OCI-LY7 (cell line): ENCODE measurements around the gene PTPRM. TPM values are rescaled to one million over a fixed set of nuclear protein-coding genes. Genes with fewer than 3 reads are reported as not detected.

ENCODE experiments used
- BruUV-seq: library from RNA; stranded (reverse); fragments of 400-500 nt; replicated peaks from 2 replicates; lab custom pipeline; 2021; lab: Mats Ljungman, UMichigan
- CTCF ChIA-PET: fragments of 300-600 bp; sonication (Branson Sonifier 250); formaldehyde crosslinking; loops from one replicate; lab custom pipeline; 2022; ENCODE audit warnings: antibody characterized with exemption; ENCODE audit not compliant: unreplicated experiment; lab: Charles Lee
- POLR2A ChIA-PET: fragments of 300-600 bp; sonication (Branson Sonifier 250); formaldehyde crosslinking; loops from one replicate; lab custom pipeline; 2022; ENCODE audit warnings: antibody characterized with exemption; lab: Charles Lee
- DNase-seq: peaks from one replicate; pipeline ENCODE4 v3.0.0-alpha.2; 2015; ENCODE audit warnings: low spot score
- H2AFZ ChIP-seq: fragments of 200-600 bp; sonication (generic), shearing (Covaris generic); 2 replicates; pipeline ENCODE4 v1.6.1; 2014; ENCODE audit warnings: mild to moderate bottlenecking, antibody characterized with exemption, low read length, moderate library complexity
- H3K27ac ChIP-seq: fragments of 200-600 bp; sonication (generic); 2 replicates; pipeline ENCODE4 v1.5.1; 2014; ENCODE audit warnings: mixed run types, low read depth, mild to moderate bottlenecking, moderate library complexity, low read length, inconsistent platforms; ENCODE audit not compliant: poor library complexity, severe bottlenecking
- H3K36me3 ChIP-seq: fragments of 200-600 bp; sonication (generic); 2 replicates; pipeline ENCODE4 v1.6.1; 2014; ENCODE audit warnings: mild to moderate bottlenecking, antibody characterized with exemption, low read length, moderate library complexity, mixed read lengths; ENCODE audit not compliant: insufficient read depth
- H3K4me1 ChIP-seq: fragments of 200-600 bp; sonication (generic); 2 replicates; pipeline ENCODE4 v1.5.1; 2014; ENCODE audit warnings: mild to moderate bottlenecking, low read length; ENCODE audit not compliant: insufficient read depth, poor library complexity, severe bottlenecking
- H3K4me2 ChIP-seq: fragments of 200-600 bp; sonication (generic); 2 replicates; pipeline ENCODE4 v1.6.1; 2014; ENCODE audit warnings: mild to moderate bottlenecking, low read length
- H3K4me3 ChIP-seq: fragments of 200-600 bp; sonication (generic); 2 replicates; pipeline ENCODE4 v1.5.1; 2014; ENCODE audit warnings: mild to moderate bottlenecking, low read depth, low read length; ENCODE audit not compliant: poor library complexity, severe bottlenecking
- H3K79me2 ChIP-seq: fragments of 200-600 bp; sonication (generic); 2 replicates; pipeline ENCODE4 v1.6.1; 2016; ENCODE audit warnings: low read depth, mild to moderate bottlenecking, low read length, moderate library complexity, mixed read lengths; ENCODE audit not compliant: insufficient read depth
- H3K9me2 ChIP-seq: fragments of 200-600 bp; sonication (generic); 2 replicates; pipeline ENCODE4 v1.6.1; 2016; ENCODE audit warnings: mild to moderate bottlenecking, low read length, mixed read lengths; ENCODE audit not compliant: insufficient read depth
- H3K9me3 ChIP-seq: fragments of 200-600 bp; sonication (generic); 2 replicates; pipeline ENCODE4 v1.6.1; 2014; ENCODE audit warnings: mild to moderate bottlenecking, mixed run types, low read length, mixed read lengths
- H4K20me1 ChIP-seq: fragments of 200-600 bp; sonication (generic); 2 replicates; pipeline ENCODE4 v1.6.1; 2014; ENCODE audit warnings: mild to moderate bottlenecking, antibody characterized with exemption, low read length, moderate library complexity, mixed read lengths; ENCODE audit not compliant: insufficient read depth
- EZH2phosphoT487 ChIP-seq: fragments of 200-600 bp; sonication (generic); IDR thresholded peaks from 2 replicates; pipeline ENCODE4 v1.6.1; 2018; ENCODE audit warnings: low read depth, borderline replicate concordance, mild to moderate bottlenecking, mixed run types, antibody characterized with exemption, low read length, moderate library complexity, mixed read lengths
- intact Hi-C: fragments of 100-400 bp; cut with micrococcal nuclease; formaldehyde crosslinking; loops from one replicate; pipeline ENCODE4 v1.10.0; 2022; ENCODE audit not compliant: unreplicated experiment
- total RNA-seq, 2 experiments: library from RNA; depleted of rRNA in 1 of 2; stranded (reverse); fragments of >200 nt in 1 of 2; shearing (Covaris generic) in 1 of 2; gene quantifications; 2 replicates each; pipeline ENCODE4 v1.2.3, GENCODE V29; 2014 to 2022
- TF ChIP-seq, protein P1 (sequence below): fragments of 200-600 bp; sonication (generic); conservative IDR thresholded peaks from 2 replicates; pipeline ENCODE4 v1.5.1; 2014; ENCODE audit warnings: mild to moderate bottlenecking, antibody characterized with exemption, low read length, moderate library complexity, mixed read lengths

Gene PTPRM
- total RNA-seq, 2 experiments from 2014 or later, result not detected

DNA sequence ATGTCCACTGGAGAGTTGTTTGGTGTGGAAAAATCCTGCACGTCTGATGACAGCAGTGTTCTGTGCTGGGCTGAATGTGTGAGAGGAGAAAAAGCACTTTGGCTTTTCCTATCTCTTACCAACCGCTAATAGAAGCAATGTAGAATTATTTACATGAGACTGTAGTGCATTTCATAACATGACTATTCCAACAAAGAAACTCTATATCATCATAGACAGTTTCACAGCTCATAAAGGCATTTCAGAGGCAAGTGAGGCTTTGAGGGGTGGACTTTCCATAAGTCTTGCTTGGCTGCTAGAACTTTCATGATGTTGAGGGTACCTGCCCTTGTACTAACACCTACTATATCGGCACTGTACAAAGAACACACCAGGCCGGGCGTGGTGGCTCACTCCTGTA is 697.0 kb downstream of the PTPRM start:
- no peaks in the 10 kb centered on the region for H3K4me1 ChIP-seq
- no peaks in the 10 kb centered on the region for H4K20me1 ChIP-seq
- intact Hi-C loops, result no loop called here
- ChIA-PET POLR2A (no interaction called here), CTCF (no interaction called here)
- no peak overlapping the region for H3K4me2 ChIP-seq
- H2AFZ ChIP-seq, result no peak overlapping the region
- H3K4me3 ChIP-seq, result no peak overlapping the region
- H3K9me3 ChIP-seq, result no peaks in the 10 kb centered on the region
- DNase-seq, result no peak
- no peaks in the 10 kb centered on the region for H3K9me2 ChIP-seq
- no peaks in the 10 kb centered on the region for H3K36me3 ChIP-seq
- H3K79me2 ChIP-seq, result no peaks in the 10 kb centered on the region
- H3K27ac ChIP-seq, result no peak overlapping the region
- BruUV-seq, result no TSS peak
- TF ChIP-seq, protein P1, sequence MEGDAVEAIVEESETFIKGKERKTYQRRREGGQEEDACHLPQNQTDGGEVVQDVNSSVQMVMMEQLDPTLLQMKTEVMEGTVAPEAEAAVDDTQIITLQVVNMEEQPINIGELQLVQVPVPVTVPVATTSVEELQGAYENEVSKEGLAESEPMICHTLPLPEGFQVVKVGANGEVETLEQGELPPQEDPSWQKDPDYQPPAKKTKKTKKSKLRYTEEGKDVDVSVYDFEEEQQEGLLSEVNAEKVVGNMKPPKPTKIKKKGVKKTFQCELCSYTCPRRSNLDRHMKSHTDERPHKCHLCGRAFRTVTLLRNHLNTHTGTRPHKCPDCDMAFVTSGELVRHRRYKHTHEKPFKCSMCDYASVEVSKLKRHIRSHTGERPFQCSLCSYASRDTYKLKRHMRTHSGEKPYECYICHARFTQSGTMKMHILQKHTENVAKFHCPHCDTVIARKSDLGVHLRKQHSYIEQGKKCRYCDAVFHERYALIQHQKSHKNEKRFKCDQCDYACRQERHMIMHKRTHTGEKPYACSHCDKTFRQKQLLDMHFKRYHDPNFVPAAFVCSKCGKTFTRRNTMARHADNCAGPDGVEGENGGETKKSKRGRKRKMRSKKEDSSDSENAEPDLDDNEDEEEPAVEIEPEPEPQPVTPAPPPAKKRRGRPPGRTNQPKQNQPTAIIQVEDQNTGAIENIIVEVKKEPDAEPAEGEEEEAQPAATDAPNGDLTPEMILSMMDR, result no peak
- TF ChIP-seq EZH2phosphoT487, result no peak

DNA sequence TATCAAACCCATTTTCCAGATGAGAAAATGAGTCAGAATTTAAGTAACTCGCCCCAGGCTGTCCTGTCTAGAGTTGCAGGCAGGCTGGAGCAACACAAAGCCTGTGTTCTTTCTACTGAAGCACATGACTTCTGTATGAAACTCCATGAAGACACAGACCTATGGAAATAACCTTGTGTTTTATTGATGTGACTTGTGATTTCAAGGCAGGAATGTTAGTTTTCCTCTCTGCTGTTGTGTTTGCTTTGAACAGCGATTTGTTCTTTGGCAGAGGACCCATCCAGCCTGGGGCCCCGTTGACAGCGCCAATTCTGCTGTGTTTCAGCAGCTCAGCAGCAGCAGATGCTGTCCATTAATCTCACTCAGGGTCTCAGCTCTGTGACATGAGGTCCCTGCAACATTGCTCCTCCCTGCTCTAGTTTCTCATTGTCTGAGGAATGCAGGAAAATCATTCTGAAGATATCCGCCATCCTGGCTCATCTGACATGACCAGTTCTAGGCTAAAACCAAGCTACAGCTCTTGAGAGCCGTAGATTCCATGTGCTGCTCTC is 697.8 kb downstream of the PTPRM start:
- Histone ChIP-seq H3K4me2 (no peak overlapping the region), H3K36me3 (no peaks in the 10 kb centered on the region), H3K79me2 (no peaks in the 10 kb centered on the region), H3K9me3 (no peaks in the 10 kb centered on the region), H3K4me3 (no peak overlapping the region), H2AFZ (no peak overlapping the region), H3K9me2 (no peaks in the 10 kb centered on the region), H3K4me1 (no peaks in the 10 kb centered on the region), H3K27ac (no peak overlapping the region), H4K20me1 (no peaks in the 10 kb centered on the region)
- TF ChIP-seq, protein P1, result no peak
- no peak for TF ChIP-seq EZH2phosphoT487
- POLR2A ChIA-PET, result no interaction called here
- BruUV-seq, result no TSS peak
- intact Hi-C loops, result no loop called here
- CTCF ChIA-PET, result no interaction called here
- no peak for DNase-seq

DNA sequence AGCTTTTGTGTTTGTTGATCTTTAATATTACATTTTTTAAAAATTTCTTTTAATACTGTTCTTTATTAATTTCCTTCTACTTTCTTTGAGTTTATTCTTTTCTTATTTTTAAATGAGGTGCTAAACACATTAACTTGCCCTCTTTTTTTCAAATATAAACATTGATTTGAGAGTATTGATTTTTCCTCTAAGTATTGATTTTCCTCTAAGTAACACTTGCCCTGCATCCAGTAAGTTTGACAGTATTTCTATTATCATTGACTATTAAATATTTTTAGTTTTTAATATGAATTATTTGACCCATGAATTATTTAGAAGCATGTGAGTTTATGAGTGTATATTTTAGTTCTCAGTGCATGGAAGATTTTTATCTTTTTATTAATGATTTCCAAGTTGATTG is 705.1 kb downstream of the PTPRM start:
- no peak overlapping the region for H2AFZ ChIP-seq
- H3K9me3 ChIP-seq, result no peaks in the 10 kb centered on the region
- intact Hi-C loops, result no loop called here
- H3K79me2 ChIP-seq, result no peaks in the 10 kb centered on the region
- no peak overlapping the region for H3K4me3 ChIP-seq
- no peak overlapping the region for H3K4me2 ChIP-seq
- H3K36me3 ChIP-seq, result no peaks in the 10 kb centered on the region
- TF ChIP-seq, protein P1, result no peak
- TF ChIP-seq EZH2phosphoT487, result no peak
- H4K20me1 ChIP-seq, result no peaks in the 10 kb centered on the region
- BruUV-seq, result no TSS peak
- H3K4me1 ChIP-seq, result no peaks in the 10 kb centered on the region
- no peaks in the 10 kb centered on the region for H3K9me2 ChIP-seq
- DNase-seq, result no peak
- no peak overlapping the region for H3K27ac ChIP-seq
- POLR2A ChIA-PET, result interaction anchor here (0.9 to 1.2 kb wide), 2 partner anchors 9 to 25 kb away, joined by 3 read pairs; no protein-coding TSS in a partner anchor
- CTCF ChIA-PET, result no interaction called here
